Stimulated activated CD8-positive, alpha-beta memory T cell treated with anti-CD3 and anti-CD28 coated beads, Interleukin-12 subunit alpha, Interleukin-12 subunit beta, amount 100 ng/mL, for 1 hour (primary cell): ENCODE measurements around the gene DNALI1.
"Not testable (repeated sequence)": the region's sequence is repeated elsewhere in the genome, so short reads cannot be mapped to it uniquely, and the experiment has no call there.

Source experiments
- DNase-seq: peaks from one replicate; pipeline ENCODE4 v3.0.0-alpha.2; 2020; ENCODE audit warnings: low read depth

DNALI1 gene

GRCh38 chr1:37556712-37557196 is at the start of gene DNALI1:
DNALI1 (plus strand) TSS chr1:37556940; CDS start chr1:37556995, 55 bp downstream.
- no peak for DNase-seq

- DNase-seq, result no peak
Observed at GRCh38 chr1:37509181-37509580, 47.6 kb upstream of the DNALI1 start.

GRCh38 chr1:37513795-37514349 is 42.9 kb upstream of the DNALI1 start:
- no peak for DNase-seq

- peak; percentile 71 for DNase-seq
Observed at GRCh38 chr1:37514350-37515184, 42.2 kb upstream of the DNALI1 start, which contains the start of gene MEAF6. MEAF6 (minus strand) TSS chr1:37514766; CDS start chr1:37514746, 20 bp downstream.

- DNase-seq, result no peak
Observed at GRCh38 chr1:37515185-37516034, 41.3 kb upstream of the DNALI1 start.

GRCh38 chr1:37517569-37517968 is 39.2 kb upstream of the DNALI1 start:
- no peak for DNase-seq

- not testable (repeated sequence) for DNase-seq
Observed at GRCh38 chr1:37518241-37518640, 38.5 kb upstream of the DNALI1 start.

- DNase-seq, result peak; percentile 24
Observed at GRCh38 chr1:37518929-37519328, 37.8 kb upstream of the DNALI1 start.

GRCh38 chr1:37519613-37520012 is 37.1 kb upstream of the DNALI1 start:
- DNase-seq, result no peak

- not testable (repeated sequence) for DNase-seq
Observed at GRCh38 chr1:37529888-37530287, 26.9 kb upstream of the DNALI1 start.

- DNase-seq, result not testable (repeated sequence)
Observed at GRCh38 chr1:37532418-37533156, 24.2 kb upstream of the DNALI1 start.

GRCh38 chr1:37533317-37534093 is 23.2 kb upstream of the DNALI1 start:
- DNase-seq, result no peak

- no peak for DNase-seq
Observed at GRCh38 chr1:37537378-37537777, 19.4 kb upstream of the DNALI1 start.

GRCh38 chr1:37539154-37539553 is 17.6 kb upstream of the DNALI1 start:
- not testable (repeated sequence) for DNase-seq

GRCh38 chr1:37540036-37540785 is 16.5 kb upstream of the DNALI1 start:
- no peak for DNase-seq

GRCh38 chr1:37544530-37544929 is 12.2 kb upstream of the DNALI1 start:
- DNase-seq, result no peak

- DNase-seq, result no peak
Observed at GRCh38 chr1:37545019-37545418, 11.7 kb upstream of the DNALI1 start.

GRCh38 chr1:37549341-37549740 is 7.4 kb upstream of the DNALI1 start:
- no peak for DNase-seq

GRCh38 chr1:37553598-37553926 is 3.2 kb upstream of the DNALI1 start:
- DNase-seq, result no peak
